Measurements from ENCODE around the gene RDH13. TPM values are rescaled to one million over a fixed set of nuclear protein-coding genes. Genes with fewer than 3 reads are reported as not detected.

RDH13 gene
- total and polyA plus RNA-seq, 2 experiments from 2014 or later, result 28.0 to 36.5 TPM

DNA sequence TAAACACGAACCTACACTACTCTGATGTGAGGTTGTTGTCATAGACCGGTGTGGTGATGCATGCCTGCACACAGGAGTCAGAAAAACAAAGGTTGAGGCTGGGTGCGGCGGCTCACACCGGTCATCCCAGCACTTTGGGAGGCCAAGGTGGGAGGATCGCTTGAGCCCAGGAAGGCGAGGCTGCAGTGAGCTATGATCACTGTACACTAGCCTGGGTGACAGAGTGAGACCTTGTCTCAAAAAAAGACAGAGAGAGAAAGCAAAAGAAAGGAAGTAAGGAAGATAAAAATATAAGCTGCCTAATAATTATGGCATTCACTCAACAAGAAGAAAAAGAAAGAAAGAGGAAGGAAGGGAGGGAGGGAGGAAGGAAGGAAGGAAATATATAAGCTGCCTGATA lies 34.2 kb downstream of the RDH13 start:
- Histone ChIP-seq H2AFZ (no peak overlapping the region), H3F3A (replicated peaks; ENCODE audit: low read depth) (peaks cover 18% of the 10 kb centered on the region; the same call in 1 of the 2 replicates), H3K79me2 (replicated peaks; ENCODE audit: insufficient read depth) (peaks cover 72% of the 10 kb centered on the region), H3K27ac (ENCODE audit: low read depth) (no peak overlapping the region), H3K36me3 (ENCODE audit: insufficient read depth) (no peaks in the 10 kb centered on the region), H4K20me1 (replicated peaks; ENCODE audit: insufficient read depth) (peaks cover 18% of the 10 kb centered on the region), H3K9me2 (ENCODE audit: insufficient read depth) (peaks cover 7% of the 10 kb centered on the region), H3K4me3 (no peak overlapping the region), H3K4me2 (no peak overlapping the region), H3K4me1 (ENCODE audit: insufficient read depth) (no peaks in the 10 kb centered on the region), H3K27me3 (ENCODE audit: insufficient read depth) (no peaks in the 10 kb centered on the region)
- DNase-seq (ENCODE audit: low spot score) (no peak), ATAC-seq (no peak)
- Mint-ChIP-seq H3K27me3 (ENCODE audit: insufficient read depth, low read depth, poor library complexity) (peaks cover 5% of the 10 kb centered on the region), H3K36me3 (ENCODE audit: low read depth) (peaks cover 6% of the 10 kb centered on the region; the same call in 1 of the 3 replicates), H3K27ac (no peak overlapping the region), H3K4me1 (no peaks in the 10 kb centered on the region), H3K9me3 (peaks cover 22% of the 10 kb centered on the region), H3K4me3 (no peak overlapping the region)
- TF ChIP-seq CREB1 (CRISPR knock-in tag; IDR thresholded peaks at IDR 0.05; ENCODE audit: low read depth) (no peak), JUNB (IDR thresholded peaks at IDR 0.05; ENCODE audit: unreplicated experiment) (no peak), ZNF331 (CRISPR knock-in tag; IDR thresholded peaks at IDR 0.05; ENCODE audit: low read depth) (no peak), STAT1 (IDR thresholded peaks at IDR 0.05; ENCODE audit: unreplicated experiment) (no peak), ZNF114 (CRISPR knock-in tag; IDR thresholded peaks at IDR 0.05) (no peak), POLR2AphosphoS5 (IDR thresholded peaks at IDR 0.05; ENCODE audit: low read depth) (no peak), EZH2phosphoT487 (IDR thresholded peaks at IDR 0.05; ENCODE audit: unreplicated experiment) (no peak), EZH2 (IDR thresholded peaks at IDR 0.05; ENCODE audit: low read depth, unreplicated experiment) (no peak), NANOG (IDR thresholded peaks at IDR 0.05; ENCODE audit: borderline replicate concordance) (no peak)
- TF ChIP-seq, protein P1, sequence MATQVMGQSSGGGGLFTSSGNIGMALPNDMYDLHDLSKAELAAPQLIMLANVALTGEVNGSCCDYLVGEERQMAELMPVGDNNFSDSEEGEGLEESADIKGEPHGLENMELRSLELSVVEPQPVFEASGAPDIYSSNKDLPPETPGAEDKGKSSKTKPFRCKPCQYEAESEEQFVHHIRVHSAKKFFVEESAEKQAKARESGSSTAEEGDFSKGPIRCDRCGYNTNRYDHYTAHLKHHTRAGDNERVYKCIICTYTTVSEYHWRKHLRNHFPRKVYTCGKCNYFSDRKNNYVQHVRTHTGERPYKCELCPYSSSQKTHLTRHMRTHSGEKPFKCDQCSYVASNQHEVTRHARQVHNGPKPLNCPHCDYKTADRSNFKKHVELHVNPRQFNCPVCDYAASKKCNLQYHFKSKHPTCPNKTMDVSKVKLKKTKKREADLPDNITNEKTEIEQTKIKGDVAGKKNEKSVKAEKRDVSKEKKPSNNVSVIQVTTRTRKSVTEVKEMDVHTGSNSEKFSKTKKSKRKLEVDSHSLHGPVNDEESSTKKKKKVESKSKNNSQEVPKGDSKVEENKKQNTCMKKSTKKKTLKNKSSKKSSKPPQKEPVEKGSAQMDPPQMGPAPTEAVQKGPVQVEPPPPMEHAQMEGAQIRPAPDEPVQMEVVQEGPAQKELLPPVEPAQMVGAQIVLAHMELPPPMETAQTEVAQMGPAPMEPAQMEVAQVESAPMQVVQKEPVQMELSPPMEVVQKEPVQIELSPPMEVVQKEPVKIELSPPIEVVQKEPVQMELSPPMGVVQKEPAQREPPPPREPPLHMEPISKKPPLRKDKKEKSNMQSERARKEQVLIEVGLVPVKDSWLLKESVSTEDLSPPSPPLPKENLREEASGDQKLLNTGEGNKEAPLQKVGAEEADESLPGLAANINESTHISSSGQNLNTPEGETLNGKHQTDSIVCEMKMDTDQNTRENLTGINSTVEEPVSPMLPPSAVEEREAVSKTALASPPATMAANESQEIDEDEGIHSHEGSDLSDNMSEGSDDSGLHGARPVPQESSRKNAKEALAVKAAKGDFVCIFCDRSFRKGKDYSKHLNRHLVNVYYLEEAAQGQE (IDR thresholded peaks at IDR 0.05; ENCODE audit: unreplicated experiment), result no peak
- TF ChIP-seq, protein P2, sequence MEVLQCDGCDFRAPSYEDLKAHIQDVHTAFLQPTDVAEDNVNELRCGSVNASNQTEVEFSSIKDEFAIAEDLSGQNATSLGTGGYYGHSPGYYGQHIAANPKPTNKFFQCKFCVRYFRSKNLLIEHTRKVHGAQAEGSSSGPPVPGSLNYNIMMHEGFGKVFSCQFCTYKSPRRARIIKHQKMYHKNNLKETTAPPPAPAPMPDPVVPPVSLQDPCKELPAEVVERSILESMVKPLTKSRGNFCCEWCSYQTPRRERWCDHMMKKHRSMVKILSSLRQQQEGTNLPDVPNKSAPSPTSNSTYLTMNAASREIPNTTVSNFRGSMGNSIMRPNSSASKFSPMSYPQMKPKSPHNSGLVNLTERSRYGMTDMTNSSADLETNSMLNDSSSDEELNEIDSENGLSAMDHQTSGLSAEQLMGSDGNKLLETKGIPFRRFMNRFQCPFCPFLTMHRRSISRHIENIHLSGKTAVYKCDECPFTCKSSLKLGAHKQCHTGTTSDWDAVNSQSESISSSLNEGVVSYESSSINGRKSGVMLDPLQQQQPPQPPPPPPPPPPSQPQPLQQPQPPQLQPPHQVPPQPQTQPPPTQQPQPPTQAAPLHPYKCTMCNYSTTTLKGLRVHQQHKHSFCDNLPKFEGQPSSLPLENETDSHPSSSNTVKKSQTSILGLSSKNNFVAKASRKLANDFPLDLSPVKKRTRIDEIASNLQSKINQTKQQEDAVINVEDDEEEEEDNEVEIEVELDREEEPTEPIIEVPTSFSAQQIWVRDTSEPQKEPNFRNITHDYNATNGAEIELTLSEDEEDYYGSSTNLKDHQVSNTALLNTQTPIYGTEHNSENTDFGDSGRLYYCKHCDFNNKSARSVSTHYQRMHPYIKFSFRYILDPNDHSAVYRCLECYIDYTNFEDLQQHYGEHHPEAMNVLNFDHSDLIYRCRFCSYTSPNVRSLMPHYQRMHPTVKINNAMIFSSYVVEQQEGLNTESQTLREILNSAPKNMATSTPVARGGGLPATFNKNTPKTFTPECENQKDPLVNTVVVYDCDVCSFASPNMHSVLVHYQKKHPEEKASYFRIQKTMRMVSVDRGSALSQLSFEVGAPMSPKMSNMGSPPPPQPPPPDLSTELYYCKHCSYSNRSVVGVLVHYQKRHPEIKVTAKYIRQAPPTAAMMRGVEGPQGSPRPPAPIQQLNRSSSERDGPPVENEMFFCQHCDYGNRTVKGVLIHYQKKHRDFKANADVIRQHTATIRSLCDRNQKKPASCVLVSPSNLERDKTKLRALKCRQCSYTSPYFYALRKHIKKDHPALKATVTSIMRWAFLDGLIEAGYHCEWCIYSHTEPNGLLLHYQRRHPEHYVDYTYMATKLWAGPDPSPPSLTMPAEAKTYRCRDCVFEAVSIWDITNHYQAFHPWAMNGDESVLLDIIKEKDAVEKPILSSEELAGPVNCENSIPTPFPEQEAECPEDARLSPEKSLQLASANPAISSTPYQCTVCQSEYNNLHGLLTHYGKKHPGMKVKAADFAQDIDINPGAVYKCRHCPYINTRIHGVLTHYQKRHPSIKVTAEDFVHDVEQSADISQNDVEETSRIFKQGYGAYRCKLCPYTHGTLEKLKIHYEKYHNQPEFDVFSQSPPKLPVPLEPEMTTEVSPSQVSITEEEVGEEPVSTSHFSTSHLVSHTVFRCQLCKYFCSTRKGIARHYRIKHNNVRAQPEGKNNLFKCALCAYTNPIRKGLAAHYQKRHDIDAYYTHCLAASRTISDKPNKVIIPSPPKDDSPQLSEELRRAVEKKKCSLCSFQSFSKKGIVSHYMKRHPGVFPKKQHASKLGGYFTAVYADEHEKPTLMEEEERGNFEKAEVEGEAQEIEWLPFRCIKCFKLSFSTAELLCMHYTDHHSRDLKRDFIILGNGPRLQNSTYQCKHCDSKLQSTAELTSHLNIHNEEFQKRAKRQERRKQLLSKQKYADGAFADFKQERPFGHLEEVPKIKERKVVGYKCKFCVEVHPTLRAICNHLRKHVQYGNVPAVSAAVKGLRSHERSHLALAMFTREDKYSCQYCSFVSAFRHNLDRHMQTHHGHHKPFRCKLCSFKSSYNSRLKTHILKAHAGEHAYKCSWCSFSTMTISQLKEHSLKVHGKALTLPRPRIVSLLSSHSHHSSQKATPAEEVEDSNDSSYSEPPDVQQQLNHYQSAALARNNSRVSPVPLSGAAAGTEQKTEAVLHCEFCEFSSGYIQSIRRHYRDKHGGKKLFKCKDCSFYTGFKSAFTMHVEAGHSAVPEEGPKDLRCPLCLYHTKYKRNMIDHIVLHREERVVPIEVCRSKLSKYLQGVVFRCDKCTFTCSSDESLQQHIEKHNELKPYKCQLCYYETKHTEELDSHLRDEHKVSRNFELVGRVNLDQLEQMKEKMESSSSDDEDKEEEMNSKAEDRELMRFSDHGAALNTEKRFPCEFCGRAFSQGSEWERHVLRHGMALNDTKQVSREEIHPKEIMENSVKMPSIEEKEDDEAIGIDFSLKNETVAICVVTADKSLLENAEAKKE (CRISPR knock-in tag; IDR thresholded peaks at IDR 0.05), result no peak
- TF ChIP-seq, protein P3, sequence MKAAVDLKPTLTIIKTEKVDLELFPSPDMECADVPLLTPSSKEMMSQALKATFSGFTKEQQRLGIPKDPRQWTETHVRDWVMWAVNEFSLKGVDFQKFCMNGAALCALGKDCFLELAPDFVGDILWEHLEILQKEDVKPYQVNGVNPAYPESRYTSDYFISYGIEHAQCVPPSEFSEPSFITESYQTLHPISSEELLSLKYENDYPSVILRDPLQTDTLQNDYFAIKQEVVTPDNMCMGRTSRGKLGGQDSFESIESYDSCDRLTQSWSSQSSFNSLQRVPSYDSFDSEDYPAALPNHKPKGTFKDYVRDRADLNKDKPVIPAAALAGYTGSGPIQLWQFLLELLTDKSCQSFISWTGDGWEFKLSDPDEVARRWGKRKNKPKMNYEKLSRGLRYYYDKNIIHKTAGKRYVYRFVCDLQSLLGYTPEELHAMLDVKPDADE (IDR thresholded peaks at IDR 0.05), result no peak
- TF ChIP-seq, protein P4, sequence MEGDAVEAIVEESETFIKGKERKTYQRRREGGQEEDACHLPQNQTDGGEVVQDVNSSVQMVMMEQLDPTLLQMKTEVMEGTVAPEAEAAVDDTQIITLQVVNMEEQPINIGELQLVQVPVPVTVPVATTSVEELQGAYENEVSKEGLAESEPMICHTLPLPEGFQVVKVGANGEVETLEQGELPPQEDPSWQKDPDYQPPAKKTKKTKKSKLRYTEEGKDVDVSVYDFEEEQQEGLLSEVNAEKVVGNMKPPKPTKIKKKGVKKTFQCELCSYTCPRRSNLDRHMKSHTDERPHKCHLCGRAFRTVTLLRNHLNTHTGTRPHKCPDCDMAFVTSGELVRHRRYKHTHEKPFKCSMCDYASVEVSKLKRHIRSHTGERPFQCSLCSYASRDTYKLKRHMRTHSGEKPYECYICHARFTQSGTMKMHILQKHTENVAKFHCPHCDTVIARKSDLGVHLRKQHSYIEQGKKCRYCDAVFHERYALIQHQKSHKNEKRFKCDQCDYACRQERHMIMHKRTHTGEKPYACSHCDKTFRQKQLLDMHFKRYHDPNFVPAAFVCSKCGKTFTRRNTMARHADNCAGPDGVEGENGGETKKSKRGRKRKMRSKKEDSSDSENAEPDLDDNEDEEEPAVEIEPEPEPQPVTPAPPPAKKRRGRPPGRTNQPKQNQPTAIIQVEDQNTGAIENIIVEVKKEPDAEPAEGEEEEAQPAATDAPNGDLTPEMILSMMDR (conservative IDR thresholded peaks at IDR 0.05; ENCODE audit: low read depth in 2 of 2), result no peak
